Measurements from ENCODE around the gene INPP4B.

DNA sequence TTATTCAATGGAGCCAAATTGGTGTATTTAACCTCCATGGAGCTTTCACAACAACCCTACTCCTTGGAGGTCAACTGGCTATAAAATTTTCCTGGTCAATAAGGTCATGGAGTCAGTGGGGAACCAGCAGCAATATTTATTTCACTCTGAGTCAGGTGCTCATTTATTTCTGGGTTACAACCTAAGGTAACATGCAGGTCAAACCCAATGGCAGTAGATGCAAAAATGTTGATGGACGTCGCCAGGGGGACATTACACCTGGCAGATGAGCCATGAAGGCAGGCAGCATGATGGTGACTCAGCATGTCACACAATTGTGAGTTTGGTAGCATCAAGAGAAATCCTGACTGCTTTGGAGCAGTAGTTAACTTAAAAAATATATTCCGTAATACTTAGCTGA, 695.6 kb downstream of the INPP4B start:
- TF ChIP-seq, protein P1, sequence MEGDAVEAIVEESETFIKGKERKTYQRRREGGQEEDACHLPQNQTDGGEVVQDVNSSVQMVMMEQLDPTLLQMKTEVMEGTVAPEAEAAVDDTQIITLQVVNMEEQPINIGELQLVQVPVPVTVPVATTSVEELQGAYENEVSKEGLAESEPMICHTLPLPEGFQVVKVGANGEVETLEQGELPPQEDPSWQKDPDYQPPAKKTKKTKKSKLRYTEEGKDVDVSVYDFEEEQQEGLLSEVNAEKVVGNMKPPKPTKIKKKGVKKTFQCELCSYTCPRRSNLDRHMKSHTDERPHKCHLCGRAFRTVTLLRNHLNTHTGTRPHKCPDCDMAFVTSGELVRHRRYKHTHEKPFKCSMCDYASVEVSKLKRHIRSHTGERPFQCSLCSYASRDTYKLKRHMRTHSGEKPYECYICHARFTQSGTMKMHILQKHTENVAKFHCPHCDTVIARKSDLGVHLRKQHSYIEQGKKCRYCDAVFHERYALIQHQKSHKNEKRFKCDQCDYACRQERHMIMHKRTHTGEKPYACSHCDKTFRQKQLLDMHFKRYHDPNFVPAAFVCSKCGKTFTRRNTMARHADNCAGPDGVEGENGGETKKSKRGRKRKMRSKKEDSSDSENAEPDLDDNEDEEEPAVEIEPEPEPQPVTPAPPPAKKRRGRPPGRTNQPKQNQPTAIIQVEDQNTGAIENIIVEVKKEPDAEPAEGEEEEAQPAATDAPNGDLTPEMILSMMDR (IDR thresholded peaks at IDR 0.05; ENCODE audit: low read length) = no peak
- TF ChIP-seq EZH2 (IDR thresholded peaks at IDR 0.05; ENCODE audit: borderline replicate concordance, low read length) = no peak
